Measurements from ENCODE around the gene CKAP2L.

Gene CKAP2L, protein sequence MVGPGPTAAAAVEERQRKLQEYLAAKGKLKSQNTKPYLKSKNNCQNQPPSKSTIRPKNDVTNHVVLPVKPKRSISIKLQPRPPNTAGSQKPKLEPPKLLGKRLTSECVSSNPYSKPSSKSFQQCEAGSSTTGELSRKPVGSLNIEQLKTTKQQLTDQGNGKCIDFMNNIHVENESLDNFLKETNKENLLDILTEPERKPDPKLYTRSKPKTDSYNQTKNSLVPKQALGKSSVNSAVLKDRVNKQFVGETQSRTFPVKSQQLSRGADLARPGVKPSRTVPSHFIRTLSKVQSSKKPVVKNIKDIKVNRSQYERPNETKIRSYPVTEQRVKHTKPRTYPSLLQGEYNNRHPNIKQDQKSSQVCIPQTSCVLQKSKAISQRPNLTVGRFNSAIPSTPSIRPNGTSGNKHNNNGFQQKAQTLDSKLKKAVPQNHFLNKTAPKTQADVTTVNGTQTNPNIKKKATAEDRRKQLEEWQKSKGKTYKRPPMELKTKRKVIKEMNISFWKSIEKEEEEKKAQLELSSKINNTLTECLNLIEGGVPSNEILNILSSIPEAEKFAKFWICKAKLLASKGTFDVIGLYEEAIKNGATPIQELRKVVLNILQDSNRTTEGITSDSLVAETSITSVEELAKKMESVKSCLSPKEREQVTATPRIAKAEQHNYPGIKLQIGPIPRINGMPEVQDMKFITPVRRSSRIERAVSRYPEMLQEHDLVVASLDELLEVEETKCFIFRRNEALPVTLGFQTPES
- 0.37 to 1.8 (median 0.98) reads per million in 4 experiments for total RNA-seq

DNA sequence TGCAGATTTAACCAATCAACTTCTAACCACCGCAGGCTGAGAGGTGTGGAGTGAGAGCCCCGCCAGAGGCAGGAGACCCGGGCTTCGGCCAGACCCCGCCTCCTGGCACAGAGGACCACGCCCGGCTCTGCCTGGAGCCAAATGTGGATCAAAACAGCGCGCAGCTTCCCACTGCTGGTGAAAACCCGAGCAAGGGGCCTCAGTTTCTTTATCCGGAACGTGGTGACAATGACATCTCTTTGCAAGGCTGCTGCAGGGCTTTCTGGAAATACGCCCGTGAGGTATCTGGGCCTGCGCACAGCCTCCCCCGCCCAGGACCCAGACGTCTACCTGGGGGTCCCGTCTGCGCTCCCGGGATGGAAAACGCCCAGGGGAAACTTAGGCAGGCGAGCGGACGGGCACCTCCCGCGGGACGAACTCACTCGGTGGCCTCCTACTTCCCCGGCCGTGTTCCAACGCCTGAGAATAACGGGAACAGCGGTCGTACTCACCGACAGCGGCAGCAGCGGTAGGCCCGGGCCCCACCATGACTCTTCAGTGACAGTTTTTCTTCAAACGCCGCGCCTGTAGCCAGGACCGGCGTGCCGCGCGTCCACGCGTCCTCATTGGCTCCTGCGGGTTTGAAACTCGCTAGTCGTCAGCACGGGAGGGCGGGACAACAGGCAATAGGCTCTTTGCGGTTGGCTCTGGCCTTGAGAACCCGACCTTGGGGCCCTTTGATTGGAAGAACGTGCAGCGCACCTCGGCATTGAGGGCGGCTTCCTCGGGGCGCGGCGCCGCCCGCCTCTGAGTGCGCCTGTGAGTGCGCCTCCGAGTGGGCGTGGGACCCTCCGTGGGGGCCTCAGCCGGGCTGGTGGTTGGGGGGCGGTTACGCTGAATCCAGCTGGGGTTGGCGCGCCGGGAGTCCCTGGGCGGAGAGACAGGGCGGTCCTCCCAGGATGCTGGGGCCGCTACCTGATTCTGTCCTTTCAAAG lies at the start of gene CKAP2L:
TSS of gene CKAP2L (minus strand) at position 539 of the 974 bp plus-strand sequence. CDS start at position 528, 11 bp downstream.
- peak; percentile 94 for DNase-seq

DNA sequence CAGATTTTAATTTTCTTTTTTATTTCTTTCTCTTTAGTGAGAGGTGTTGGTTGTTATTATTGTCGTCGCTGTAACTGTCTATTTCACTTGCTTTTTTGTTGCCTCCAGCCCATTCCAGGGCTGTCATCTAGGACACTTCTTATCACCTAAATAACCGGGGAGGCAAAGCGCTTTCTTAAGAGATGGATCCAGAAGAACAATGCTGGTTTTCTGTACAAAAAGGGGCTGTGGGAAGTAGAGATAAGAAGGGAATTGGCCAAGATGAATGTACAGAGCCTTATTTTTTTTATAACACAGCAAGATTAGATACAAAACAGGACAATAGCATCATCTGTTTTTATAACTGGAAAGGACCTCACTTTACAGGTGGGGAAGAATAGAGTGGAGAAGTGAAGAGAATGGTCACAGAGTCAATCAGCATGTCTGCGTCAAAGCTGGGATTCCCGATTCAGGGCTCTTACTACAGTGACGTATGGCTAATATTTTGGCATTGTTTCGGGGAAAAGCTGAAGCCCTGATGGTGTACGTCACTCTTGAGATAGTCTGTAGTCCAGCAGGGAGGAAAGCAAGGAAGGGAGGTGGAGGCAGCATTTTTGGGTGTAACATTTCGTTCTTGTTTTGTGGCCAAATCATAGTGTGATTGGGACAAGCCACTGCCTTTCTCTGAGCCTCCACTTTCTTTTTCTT lies 49.0 kb upstream of the CKAP2L start:
- DNase-seq, result no peak

DNA sequence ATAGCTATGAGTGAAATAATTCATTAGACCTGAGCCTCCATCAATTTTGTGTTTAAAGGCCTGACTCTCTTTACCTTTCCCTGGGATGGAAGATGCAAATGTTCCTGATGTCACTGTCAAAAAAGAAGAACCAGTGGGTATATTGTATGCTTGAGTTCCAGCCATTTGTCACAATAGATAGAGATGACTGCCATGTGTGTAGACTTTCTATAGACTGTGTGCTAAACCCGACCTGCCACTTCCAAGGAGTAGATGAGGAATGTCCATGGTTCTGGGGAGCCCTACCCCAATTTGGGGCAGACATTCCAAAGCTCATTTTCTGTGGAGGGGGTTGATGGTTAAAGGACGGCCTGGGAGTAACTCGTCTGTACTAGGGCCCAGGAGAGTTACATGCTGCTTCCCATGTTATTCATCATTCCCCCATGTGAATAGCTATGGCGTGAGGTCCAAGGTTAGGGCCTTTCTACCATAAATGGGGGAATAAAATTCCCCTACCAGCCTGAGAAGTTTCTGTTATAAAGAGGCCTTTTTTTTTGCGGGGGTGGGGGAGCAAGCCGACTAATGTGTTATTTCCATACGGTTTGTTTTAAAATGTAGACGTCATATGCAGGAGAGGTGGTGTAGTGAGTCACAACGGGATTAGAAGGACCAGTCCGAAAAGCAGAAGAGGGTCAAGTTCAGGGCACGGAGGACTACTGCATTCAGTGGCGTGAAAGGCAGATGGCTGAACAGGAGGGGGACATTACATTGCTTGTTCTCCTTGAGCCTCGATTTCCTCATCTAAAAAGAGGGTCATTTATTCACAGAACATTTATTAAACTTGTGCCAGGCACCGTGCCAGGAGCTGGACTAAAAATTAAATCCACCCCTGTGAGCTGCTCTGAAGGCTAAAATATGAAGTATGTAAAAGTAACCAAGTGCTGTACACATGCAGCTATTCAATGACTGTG lies 48.2 kb upstream of the CKAP2L start:
- DNase-seq, result no peak

DNA sequence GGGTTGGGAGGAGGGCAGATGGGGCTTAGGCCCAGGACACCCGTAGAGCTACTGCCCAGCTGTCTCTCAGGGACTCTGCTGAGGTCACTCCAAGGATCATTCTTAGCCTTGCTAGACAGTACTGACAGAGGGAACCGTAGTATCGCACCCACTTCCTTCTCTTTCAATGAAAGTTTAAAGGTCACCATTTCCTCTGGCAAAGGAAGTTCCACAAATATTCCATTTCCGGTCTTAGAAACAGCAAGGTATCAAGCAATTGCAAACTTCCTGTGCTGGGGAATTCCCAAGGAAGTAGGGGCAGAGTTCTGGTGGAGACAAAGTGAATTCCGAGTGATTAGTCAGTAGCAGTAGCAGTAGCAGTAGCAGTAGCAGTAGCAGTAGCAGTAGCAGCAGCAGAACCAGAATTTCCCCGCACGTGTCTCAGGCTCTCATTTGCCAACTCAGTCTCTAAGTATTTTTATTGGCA lies 47.5 kb upstream of the CKAP2L start:
- no peak for DNase-seq

DNA sequence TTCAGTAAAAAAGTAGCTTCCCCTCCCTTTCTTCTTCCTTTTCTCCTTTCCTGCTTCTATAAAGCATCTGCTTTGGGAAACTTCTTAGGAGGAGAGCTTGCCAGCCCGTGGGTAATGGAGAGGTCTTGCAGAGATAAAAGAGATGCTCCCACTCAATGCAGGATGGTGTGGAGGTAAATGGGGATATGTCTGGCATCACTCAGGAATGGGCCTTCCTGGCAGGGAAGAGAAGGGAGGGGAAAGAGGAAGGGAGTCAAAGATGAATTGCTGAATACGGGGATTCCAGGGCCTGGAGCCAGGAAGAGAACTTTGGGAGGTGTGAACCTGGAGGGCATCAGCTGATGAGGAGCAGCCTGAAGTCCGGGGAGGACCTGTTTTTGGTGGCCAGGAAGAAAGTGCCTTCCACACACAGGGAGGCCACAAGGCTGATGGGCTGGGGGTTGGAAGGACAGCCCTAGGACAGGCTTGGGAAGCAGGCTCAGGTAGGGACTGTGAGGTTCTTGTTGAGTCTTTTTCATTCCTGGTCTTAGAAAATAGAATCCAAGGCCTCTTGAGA lies 46.9 kb upstream of the CKAP2L start:
- no peak for DNase-seq

DNA sequence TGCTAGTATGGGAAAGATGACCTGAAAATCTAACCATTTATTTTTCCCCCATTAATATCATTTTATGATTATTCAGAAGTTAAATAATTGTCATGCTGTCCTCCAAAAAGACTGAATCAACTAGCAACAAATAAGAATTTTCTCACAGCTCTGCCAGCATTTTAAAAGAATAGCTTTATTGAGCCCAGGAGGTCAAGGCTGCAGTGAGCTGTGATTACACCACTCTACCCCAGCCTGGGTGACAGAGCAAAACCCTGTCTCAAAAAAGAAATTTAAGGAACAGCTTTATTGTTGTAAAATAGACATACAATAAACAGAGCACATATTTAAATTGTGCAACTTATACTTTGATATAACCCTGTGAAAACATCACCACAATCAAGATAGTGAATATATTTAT lies 44.7 kb upstream of the CKAP2L start:
- DNase-seq, result no peak

DNA sequence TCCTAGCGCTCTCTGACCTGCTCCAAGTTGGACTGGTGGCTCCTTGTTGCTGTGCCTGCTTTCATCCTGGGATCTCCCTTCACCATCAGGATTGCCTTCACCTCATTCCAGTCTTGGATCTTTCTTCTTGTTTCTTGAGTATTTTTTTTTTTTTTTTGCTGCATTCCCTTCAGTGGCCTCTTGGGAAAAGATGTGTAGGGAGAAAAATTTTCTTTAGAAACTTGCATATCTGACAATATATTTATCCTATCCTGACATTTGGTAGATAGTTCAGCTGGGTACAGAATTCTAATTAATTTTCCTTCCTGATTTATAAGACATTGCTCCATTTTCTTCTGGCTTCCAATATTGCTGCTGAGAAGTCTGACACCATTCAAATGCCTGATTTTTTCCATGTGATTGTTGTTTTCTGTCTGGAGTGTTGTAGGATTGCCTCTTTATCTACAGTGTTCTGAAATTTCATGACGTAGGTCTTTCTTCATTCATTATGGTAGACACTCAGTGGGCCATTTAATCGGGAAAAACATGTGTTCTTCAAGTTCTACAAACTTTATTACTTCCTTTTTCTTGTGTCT lies 42.9 kb upstream of the CKAP2L start:
- no peak for DNase-seq

DNA sequence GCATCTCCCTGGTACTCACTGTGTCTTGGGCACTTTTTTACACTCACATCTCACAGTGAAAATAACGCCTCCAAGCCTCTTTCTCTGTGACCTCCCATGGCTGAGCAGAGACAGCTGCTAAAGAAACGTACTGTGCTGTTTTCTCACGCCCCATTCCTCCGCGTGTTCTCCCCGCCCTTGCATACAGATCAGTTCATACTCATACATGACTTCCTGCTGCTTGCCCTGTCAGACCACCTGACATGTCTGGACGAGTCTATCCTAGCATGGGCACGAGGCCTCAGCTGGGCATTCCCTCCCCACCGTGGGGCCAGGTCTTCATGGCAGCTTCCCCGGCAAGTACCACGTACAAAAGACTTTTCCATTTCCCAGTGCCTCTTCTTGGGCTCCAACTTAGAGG lies 41.1 kb upstream of the CKAP2L start:
- DNase-seq, result no peak

DNA sequence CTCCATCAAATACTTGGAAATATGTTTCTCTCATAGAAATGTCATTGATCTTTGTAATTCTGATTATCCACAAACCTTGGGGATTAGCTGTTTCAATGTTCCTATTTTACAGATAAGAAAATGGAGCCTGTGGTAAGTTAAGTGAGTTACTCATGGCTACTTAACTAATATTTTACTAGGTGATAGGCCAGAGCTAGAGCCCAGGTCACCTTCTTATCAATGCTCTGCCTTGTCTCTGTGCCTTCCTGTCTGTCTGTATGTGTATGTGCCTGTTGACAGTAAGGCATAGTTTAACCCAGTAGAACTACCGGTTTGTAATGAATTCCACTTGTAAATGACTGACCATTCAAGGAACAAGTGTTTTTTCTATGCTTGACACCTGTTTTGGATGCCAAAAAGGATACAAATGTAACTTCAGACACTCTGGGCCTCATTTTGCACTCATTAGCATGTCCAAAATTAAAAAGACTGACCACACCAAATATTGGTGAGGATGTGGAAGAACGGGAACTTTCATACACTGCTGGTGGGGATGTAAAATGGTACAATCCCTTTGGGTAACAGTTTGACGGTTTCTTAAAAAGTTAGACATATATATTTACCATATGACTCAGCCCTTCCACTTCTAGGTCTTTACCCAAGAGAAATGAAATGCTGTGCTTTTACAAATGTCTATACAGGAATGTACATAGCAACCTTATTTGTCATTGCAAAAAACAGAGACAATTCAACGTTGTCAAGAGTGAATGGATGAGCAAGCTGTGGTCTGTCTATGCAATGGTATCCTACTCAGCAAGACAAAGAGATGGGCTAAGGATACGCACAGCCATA lies 39.5 kb upstream of the CKAP2L start:
- DNase-seq, result no peak

DNA sequence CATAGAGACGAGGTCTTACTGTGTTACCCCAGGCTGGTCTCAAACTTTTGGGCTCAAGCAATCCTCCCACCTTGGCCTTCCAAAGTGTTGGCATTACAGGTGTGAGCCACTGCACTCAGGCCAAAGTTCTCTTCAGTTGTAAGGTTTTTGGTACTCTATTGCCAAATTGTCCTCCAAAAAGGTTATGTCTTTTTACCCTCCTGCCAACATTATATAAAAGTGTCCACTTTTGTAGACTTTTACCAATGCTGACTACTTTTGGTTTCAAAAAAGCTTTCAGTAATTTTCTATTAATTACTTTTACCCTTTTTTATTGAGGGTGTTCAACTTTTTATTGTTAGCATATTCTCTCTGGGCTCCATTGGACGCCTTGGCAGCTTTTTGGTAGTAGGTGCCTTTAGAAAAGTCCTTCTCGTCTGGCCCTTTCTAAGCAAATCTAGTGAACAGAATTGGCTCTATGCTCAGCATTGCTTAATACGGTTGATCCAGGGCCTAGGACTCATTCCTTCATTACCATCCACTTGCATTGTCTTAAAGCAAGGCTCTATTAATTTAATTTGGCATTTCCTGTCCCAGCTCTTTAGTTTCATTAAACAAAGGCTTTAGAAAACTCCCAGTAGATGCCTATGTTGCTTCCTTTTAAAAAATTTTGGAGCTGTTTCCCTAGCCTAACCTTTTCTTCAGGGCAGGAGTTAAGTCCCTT lies 36.6 kb upstream of the CKAP2L start:
- DNase-seq, result no peak

DNA sequence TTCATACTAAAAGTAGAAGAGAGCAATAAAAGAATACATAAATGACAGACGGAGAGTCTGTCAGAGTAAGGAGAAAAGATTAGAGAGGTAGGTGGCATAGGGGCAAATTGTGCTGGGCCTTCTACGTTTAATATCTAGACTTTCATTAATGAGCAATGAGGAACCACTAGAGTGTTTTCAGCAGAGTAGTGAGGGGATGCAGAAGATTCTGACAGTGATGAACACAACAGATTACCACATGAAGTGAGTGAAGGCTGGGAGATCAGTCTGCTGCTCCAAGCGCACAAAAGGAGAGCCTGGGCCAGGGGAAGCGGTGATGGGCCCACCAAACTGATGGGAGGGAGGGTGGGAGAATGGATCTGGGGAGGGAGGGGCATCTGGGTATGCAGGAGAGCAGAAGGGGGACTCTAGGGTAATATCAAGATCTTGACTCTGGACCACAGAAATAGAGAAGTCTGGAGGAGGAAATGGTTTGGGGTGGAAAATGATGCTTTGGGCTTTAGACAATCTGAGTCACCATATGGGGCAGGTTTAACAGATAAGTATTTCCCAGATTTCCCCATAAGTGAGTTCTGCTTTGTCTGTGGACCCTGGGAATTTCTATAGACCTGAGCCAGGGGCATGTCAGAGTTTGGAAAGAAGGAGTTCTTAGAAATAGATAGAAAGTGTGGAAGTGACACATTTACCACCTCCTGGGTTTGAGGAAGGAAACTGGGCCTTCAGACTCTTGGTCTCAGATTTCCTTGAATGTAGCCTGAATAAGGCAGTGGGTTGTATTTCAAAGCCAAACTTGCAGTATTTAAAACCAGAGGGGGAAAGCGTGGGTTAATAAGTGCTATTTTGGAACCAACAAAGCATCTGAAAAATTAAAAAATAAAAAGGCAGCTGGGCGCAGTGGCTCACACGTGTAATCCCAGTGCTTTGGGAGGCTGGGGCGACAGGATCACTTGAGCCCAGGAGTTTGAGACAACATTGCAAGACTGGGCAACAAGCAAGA lies 34.9 kb upstream of the CKAP2L start:
- no peak for DNase-seq

DNA sequence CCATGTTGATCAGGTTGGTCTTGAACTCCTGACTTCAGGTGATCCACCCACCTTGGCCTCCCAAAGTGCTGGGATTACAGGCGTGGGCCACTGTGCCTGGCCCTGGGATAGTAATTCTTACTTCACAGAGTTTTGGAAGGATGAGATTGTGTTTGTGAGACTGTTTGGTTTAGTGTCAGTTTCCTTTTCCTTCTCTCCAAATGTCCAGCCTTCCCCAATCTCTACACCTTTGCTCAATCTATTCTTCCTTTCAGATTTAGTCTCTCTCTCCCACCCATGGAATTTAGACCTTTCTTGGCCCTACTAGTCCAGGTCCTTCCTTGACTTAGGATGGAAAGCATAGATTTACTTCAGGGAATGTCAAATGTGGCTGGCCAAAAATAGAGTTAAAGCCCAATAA lies 32.1 kb upstream of the CKAP2L start:
- DNase-seq, result no peak

DNA sequence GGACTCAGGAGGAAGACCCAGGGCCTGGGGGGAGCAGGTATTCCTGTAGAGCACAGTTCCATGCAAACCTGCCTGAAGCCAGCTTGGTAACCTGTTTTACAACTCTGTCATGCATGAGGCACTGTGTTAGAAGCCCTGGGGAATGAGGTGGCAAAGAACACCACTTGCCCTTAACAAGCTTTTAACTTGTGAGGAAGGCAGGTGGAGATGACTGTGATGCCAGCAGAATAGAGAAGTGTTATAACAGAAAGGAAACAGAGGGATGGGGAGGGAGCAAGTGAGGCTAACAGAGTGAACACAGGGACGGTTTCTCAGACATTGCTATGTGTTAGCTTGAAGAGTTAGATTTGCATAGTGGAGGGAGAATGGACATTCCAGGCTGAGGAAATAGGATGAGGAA lies 31.4 kb upstream of the CKAP2L start:
- no peak for DNase-seq

DNA sequence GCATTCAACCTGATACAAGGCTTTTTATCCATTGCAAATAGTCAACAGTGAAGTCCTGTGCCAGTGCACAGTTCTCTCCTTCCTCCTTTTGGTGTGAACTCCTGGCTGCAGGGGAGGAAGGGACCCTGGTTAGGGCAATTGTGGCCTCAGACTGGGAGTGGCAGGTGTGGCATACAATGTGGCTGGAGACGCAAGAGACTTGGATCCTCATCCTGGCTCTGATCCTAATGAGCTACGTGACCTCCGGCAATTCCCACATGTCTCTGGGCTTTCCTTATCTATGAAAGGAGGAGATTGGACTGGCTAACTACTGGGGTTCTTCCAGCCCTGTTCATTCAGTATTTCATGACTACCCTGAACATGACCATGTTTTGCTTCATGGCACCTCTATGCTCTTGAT lies 30.4 kb upstream of the CKAP2L start:
- no peak for DNase-seq

DNA sequence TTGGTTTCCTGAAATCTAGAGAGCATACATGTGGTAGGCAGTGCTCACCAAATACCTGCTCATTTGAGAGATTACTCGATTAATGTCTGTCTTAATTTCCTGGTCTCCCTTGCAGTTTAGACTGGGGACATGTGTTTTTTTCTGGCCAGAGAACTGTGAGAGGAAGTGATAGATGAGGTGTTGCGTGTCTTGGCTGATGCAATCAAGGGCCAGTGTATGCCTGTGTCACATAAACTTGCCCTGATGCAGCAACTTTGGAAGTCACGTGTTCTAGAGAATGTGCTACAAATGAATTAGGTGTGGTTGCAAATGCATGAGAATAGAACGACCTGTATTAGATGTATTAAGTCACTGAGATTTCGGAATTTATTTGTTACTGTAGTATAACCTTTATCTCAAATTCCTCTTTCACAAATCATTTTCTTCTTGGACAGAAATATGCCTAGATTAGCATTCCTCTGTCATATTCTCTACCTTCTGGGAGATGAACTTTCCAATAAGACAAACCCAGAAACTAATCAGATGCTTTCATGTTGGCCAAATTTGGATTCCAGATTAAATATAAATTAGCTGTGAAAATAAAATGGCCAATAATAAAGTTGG lies 29.8 kb upstream of the CKAP2L start:
- DNase-seq, result no peak

DNA sequence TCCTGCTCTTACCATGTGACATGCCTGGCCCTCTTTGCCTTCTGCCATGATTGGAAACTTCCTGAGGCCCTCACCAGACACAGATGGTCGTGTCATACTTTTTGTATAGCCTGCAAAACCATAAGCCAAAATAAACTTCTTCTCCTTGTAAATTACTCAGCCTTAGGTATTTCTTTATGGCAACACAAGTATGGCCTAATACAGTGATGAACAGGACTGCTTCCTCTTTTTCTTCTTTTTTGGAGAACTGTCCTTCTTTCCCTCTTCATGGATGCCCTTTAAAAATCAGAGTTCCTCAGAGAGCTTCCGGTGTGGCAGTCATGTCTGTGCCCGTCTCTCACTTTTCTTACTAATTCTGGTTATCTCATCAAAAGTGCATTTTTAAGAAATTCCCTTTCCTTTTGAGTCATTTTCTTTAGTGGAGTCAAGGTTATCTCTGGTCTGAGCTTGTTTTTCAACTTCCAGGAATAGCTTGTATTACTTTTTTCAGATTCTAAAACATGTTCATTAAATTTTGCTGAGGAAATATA lies 29.1 kb upstream of the CKAP2L start:
- no peak for DNase-seq

DNA sequence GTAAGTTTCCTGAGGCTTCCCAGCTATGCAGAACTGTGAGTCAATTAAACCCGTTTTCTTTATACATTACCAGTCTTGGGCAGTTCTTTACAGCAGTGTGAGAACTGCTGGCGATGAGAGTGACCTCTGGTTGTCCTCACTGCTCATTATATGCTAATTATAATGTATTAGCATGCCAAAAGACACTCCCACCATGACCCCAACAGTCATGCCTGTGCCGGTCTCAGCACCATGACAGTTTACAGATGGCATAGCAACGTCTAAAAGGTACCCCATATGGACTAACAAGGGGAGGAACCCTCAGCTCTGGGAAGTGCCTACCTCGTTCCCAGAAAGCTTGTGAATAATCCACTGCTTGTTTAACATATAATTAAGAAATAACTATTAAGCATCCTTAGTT lies 28.0 kb upstream of the CKAP2L start:
- no peak for DNase-seq

Data from effector CD8-positive, alpha-beta T cell (primary cell).